Cardiac atrium fibroblast (primary cell): ENCODE results near the gene LHX3. TPM values are rescaled to one million over a fixed set of nuclear protein-coding genes. Genes with fewer than 3 reads are reported as not detected.

Experiments
- total RNA-seq: library from RNA; depleted of rRNA; stranded (reverse); fragments of >200 nt; gene quantifications from 2 replicates; pipeline ENCODE4 v1.2.3, GENCODE V29; 2015

The LHX3 gene
- not detected in 2 replicates for total RNA-seq

DNA sequence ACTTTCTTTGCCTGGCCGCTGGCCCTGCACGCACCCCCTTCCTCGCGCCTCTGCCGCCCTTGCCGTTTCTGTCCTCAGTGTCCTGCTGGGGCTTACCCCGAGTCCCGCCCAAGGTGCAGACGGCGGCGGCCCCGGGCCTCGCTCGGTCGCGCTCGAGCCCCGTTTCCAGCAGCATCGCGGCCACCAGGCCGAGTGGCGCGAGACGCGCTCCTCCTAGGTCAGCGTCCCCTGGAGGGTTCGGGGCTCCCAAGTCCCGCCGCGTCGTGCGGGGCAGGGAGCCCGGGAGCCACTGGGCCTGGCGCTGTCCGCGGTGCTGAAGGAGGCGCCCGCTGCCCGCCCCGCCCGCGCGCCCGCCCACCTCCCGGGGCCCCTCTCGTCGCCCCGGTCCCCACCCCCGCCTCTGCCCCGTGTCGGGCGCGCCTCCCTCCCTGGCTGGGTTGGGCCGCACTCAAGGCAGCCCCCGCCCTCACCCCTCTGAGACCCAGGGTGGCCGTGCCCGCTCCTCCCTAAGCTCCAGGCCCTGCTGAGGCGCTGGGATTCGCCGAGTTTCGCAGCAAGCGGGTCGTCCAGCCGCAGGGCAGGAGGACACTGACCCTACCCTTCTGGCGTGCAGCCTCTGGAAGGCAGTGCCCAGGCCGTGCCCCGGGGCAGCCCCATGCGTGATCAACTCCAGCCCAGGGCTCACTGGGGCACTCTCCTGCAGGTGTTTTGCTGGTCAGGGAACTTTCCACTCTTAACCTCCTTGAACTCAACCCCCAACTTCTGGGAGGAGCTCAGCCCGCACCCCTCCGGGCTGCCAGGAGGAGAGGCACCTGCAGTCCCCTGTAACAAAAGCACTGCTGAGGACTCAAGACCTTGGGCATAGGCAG is at the start of gene LHX3:
Gene LHX3 (minus strand): TSS at position 291 of the 869 bp plus-strand sequence. CDS start 116 bp downstream, at position 175.

DNA sequence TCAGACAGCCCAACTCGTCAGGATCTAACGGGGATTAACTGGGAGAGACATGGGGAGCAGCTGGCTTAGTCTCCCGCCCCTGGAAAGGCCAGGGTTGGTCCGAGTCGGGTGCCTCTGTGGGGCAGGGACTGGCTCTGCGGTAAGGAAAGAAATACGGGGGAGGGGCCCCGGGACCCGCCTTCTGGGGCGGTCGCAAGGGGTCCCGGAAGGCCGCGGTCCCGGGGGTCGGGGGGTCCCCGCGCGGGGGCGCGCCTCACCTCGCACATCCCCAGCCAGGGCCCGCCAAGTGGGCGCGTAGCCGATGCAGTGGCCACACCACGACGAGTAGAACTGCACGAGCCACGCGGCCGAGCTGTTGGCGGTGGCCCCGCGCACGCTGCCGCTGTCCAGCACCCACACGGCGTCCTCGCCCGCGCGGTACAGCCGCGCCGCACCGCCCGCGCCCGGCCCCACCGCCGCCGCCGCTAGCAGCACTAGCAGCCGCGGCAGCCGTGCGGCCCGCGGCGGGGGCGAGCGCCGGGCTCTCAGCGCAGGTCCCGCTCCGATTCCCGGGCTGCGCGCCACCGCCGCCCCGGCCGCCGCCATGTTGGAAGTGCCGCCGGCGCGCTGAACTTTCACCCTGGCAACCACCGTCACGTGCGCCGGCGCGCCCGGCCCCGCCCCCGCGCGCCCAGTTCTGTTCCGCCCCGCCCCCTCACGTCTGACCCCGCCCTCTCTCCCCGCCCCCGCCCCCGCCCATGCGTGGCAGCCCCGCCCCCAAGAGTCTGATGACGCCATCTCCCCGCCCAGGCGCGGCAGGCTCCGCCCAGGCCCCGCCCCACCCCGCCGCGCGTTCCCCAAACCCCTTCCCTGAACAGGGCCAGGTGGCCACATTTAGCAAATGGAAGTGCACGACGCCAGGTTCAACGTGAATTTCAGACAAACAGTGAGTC is 40.6 kb upstream of the LHX3 start, which contains the start of gene QSOX2:
Gene QSOX2 (minus strand): TSS at position 594 of the 932 bp plus-strand sequence. CDS start 9 bp downstream, at position 585.

Other genes with a start within 250 kb of the LHX3 start
- gene UBAC1, start 243.8 kb downstream of the LHX3 start, total RNA-seq, result 22.5 and 32.9 TPM in 2 replicates
- 34.7 and 35.7 TPM in 2 replicates for gene NACC2, start 109.8 kb downstream of the LHX3 start, total RNA-seq
- gene TMEM250, start 86.3 kb downstream of the LHX3 start, total RNA-seq, result 38.5 and 46.7 TPM in 2 replicates
- gene QSOX2, start 40.7 kb upstream of the LHX3 start, total RNA-seq, result 15.9 and 16.4 TPM in 2 replicates
- gene CCDC187, start 99.0 kb upstream of the LHX3 start, total RNA-seq, result not detected in 2 replicates
- 35.8 and 43.7 TPM in 2 replicates for gene GPSM1, start 122.4 kb upstream of the LHX3 start, total RNA-seq
- gene DNLZ, start 158.6 kb upstream of the LHX3 start, total RNA-seq, result 4.5 and 11.3 TPM in 2 replicates
- gene CARD9, start 168.5 kb upstream of the LHX3 start, total RNA-seq, result under 0.01 and 0.65 TPM in 2 replicates
- gene SNAPC4, start 195.0 kb upstream of the LHX3 start, total RNA-seq, result 6.5 and 8.1 TPM in 2 replicates
- gene ENTR1, start 205.5 kb upstream of the LHX3 start, total RNA-seq, result 38.9 and 43.3 TPM in 2 replicates
- 38.5 and 44.6 TPM in 2 replicates for gene PMPCA, start 205.5 kb upstream of the LHX3 start, total RNA-seq
- 6.0 and 8.7 TPM in 2 replicates for gene INPP5E, start 234.7 kb upstream of the LHX3 start, total RNA-seq